ENCODE measurements around the gene HS3ST3B1.
A peak's percentile ranks its signal among the peaks of the same experiment; 100 is the strongest.

HS3ST3B1 gene

DNA sequence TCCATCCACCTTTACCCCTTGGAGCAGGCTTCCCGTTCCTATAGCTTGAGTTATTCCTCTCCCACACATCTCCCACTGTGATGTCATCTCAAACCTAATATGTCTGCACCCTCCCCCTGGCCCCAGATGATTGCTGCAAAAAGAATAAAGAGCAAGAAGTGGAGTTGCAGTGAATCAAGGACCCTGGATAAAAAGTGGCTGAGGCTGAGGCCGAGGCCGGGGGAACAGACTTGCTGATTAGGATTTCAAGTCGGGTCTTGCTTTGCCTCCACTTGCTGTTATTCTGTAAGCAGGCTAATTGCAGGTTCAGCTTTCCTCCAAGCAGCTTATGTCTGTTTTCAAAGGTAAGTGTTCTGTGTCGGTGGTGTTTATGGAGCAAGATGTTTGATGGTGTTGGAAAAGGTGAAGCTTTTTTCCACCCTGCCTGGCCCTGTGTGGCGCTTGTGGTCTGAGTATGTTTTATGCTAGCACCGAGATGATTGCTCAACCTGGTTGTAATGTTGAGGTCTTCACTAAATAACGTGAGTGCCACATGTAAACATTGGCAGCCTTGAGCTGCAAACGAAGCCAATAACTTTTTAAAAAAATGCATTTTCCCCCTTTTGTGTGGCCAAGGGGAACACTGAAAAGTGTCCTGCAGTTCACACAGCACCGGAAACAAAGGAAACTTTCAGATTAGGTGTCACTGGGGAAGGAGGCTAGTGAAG, 15.4 kb downstream of the HS3ST3B1 start (continued):
- TF ChIP-seq ZNF776 (tag by site-specific recombination; IDR thresholded peaks at IDR 0.05; ENCODE audit: borderline replicate concordance) (no peak), KLF8 (tag by site-specific recombination; IDR thresholded peaks at IDR 0.05) (no peak), FEZF1 (tag by site-specific recombination; IDR thresholded peaks at IDR 0.05) (peak; percentile 71), ZFP3 (tag by site-specific recombination; IDR thresholded peaks at IDR 0.05; ENCODE audit: low read depth) (no peak), ZBTB20 (tag by site-specific recombination; IDR thresholded peaks at IDR 0.05) (peak; percentile 66; the same call in 1 of the 2 replicates), ZNF521 (tag by site-specific recombination; IDR thresholded peaks at IDR 0.05) (no peak), ZNF335 (tag by site-specific recombination; conservative IDR thresholded peaks at IDR 0.05) (0 out of 2 replicates have a peak, but pooled peaks have one; percentile 39), ZNF23 (tag by site-specific recombination; IDR thresholded peaks at IDR 0.05; ENCODE audit: borderline replicate concordance) (no peak), ZNF473 (tag by site-specific recombination; IDR thresholded peaks at IDR 0.05) (no peak), ZSCAN5A (tag by site-specific recombination; IDR thresholded peaks at IDR 0.05) (no peak), IKZF3 (tag by site-specific recombination; IDR thresholded peaks at IDR 0.05) (0 out of 2 replicates have a peak, but pooled peaks have one; percentile 33), SP2 (tag by site-specific recombination; IDR thresholded peaks at IDR 0.05) (no peak), ZNF391 (tag by site-specific recombination; IDR thresholded peaks at IDR 0.05; ENCODE audit: borderline replicate concordance, low read depth) (no peak), ZNF76 (tag by site-specific recombination; IDR thresholded peaks at IDR 0.05; ENCODE audit: borderline replicate concordance, low read depth) (no peak), PBX3 (CRISPR knock-in tag; IDR thresholded peaks at IDR 0.05) (no peak), ZNF311 (tag by site-specific recombination; IDR thresholded peaks at IDR 0.05; ENCODE audit: borderline replicate concordance) (no peak), ZNF155 (tag by site-specific recombination; IDR thresholded peaks at IDR 0.05) (no peak), ZNF416 (tag by site-specific recombination; IDR thresholded peaks at IDR 0.05) (no peak), KLF7 (tag by site-specific recombination; IDR thresholded peaks at IDR 0.05; ENCODE audit: borderline replicate concordance) (no peak), ZNF146 (tag by site-specific recombination; IDR thresholded peaks at IDR 0.05) (no peak), WT1 (tag by site-specific recombination; IDR thresholded peaks at IDR 0.05) (no peak), GLI2 (tag by site-specific recombination; IDR thresholded peaks at IDR 0.05; ENCODE audit: borderline replicate concordance, low read depth) (no peak), ZFP41 (tag by site-specific recombination; IDR thresholded peaks at IDR 0.05; ENCODE audit: borderline replicate concordance) (no peak), ZNF600 (tag by site-specific recombination; IDR thresholded peaks at IDR 0.05) (no peak), ZNF514 (tag by site-specific recombination; IDR thresholded peaks at IDR 0.05) (no peak), ZBTB17 (tag by site-specific recombination; IDR thresholded peaks at IDR 0.05) (peak; percentile 42; the same call in 1 of the 2 replicates), ZBTB21 (tag by site-specific recombination; IDR thresholded peaks at IDR 0.05) (no peak)
- TF ChIP-seq, protein P1, sequence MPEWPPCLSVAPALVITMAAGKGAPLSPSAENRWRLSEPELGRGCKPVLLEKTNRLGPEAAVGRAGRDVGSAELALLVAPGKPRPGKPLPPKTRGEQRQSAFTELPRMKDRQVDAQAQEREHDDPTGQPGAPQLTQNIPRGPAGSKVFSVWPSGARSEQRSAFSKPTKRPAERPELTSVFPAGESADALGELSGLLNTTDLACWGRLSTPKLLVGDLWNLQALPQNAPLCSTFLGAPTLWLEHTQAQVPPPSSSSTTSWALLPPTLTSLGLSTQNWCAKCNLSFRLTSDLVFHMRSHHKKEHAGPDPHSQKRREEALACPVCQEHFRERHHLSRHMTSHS (tag by site-specific recombination; IDR thresholded peaks at IDR 0.05) = no peak
- TF ChIP-seq, protein P2, sequence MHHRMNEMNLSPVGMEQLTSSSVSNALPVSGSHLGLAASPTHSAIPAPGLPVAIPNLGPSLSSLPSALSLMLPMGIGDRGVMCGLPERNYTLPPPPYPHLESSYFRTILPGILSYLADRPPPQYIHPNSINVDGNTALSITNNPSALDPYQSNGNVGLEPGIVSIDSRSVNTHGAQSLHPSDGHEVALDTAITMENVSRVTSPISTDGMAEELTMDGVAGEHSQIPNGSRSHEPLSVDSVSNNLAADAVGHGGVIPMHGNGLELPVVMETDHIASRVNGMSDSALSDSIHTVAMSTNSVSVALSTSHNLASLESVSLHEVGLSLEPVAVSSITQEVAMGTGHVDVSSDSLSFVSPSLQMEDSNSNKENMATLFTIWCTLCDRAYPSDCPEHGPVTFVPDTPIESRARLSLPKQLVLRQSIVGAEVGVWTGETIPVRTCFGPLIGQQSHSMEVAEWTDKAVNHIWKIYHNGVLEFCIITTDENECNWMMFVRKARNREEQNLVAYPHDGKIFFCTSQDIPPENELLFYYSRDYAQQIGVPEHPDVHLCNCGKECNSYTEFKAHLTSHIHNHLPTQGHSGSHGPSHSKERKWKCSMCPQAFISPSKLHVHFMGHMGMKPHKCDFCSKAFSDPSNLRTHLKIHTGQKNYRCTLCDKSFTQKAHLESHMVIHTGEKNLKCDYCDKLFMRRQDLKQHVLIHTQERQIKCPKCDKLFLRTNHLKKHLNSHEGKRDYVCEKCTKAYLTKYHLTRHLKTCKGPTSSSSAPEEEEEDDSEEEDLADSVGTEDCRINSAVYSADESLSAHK (tag by site-specific recombination; IDR thresholded peaks at IDR 0.05) = no peak
- TF ChIP-seq, protein P3, sequence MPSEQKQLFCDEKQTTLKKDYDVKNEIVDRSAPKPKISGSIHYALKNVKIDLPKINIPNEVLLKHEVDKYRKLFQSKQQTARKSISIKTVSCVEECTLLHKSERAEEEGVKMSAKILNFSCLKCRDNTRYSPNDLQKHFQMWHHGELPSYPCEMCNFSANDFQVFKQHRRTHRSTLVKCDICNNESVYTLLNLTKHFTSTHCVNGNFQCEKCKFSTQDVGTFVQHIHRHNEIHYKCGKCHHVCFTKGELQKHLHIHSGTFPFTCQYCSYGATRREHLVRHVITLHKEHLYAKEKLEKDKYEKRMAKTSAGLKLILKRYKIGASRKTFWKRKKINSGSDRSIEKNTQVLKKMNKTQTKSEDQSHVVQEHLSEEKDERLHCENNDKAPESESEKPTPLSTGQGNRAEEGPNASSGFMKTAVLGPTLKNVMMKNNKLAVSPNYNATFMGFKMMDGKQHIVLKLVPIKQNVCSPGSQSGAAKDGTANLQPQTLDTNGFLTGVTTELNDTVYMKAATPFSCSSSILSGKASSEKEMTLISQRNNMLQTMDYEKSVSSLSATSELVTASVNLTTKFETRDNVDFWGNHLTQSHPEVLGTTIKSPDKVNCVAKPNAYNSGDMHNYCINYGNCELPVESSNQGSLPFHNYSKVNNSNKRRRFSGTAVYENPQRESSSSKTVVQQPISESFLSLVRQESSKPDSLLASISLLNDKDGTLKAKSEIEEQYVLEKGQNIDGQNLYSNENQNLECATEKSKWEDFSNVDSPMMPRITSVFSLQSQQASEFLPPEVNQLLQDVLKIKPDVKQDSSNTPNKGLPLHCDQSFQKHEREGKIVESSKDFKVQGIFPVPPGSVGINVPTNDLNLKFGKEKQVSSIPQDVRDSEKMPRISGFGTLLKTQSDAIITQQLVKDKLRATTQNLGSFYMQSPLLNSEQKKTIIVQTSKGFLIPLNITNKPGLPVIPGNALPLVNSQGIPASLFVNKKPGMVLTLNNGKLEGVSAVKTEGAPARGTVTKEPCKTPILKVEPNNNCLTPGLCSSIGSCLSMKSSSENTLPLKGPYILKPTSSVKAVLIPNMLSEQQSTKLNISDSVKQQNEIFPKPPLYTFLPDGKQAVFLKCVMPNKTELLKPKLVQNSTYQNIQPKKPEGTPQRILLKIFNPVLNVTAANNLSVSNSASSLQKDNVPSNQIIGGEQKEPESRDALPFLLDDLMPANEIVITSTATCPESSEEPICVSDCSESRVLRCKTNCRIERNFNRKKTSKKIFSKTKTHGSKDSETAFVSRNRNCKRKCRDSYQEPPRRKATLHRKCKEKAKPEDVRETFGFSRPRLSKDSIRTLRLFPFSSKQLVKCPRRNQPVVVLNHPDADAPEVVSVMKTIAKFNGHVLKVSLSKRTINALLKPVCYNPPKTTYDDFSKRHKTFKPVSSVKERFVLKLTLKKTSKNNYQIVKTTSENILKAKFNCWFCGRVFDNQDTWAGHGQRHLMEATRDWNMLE (tag by site-specific recombination; conservative IDR thresholded peaks at IDR 0.05; ENCODE audit: low read depth) = no peak
